ENCODE data around the gene TASOR2.

The TASOR2 gene

GRCh38 chr10:5684318-5684970, at the start of gene TASOR2:
Gene TASOR2, plus strand, starts transcription at chr10:5684838. Its CDS starts 35,805 bp downstream, at chr10:5720643.
- in situ Hi-C loops (cut with MboI; ENCODE audit: low pct_unique_long_range_greater_than_20kb, low sequenced_read_pairs, unreplicated experiment): no loop called here
- TF ChIP-seq CTCF (IDR thresholded peaks at IDR 0.05; ENCODE audit: extremely low read depth, insufficient read depth, missing control alignments): no peak
- DNase-seq (ENCODE audit: low spot score): peak; percentile 96

GRCh38 chr10:5634918-5635317, 49.7 kb upstream of the TASOR2 start:
- no peak for DNase-seq (ENCODE audit: low spot score)
- in situ Hi-C loops (cut with MboI; ENCODE audit: low pct_unique_long_range_greater_than_20kb, low sequenced_read_pairs, unreplicated experiment): no loop called here
- no peak for TF ChIP-seq CTCF (IDR thresholded peaks at IDR 0.05; ENCODE audit: extremely low read depth, insufficient read depth, missing control alignments)

- no peak for DNase-seq (ENCODE audit: low spot score)
- TF ChIP-seq CTCF (IDR thresholded peaks at IDR 0.05; ENCODE audit: extremely low read depth, insufficient read depth, missing control alignments): no peak
- in situ Hi-C loops (cut with MboI; ENCODE audit: low pct_unique_long_range_greater_than_20kb, low sequenced_read_pairs, unreplicated experiment): no loop called here
Measured at GRCh38 chr10:5638494-5638893, 46.1 kb upstream of the TASOR2 start.

GRCh38 chr10:5639066-5639465, 45.6 kb upstream of the TASOR2 start:
- DNase-seq (ENCODE audit: low spot score): no peak
- no peak for TF ChIP-seq CTCF (IDR thresholded peaks at IDR 0.05; ENCODE audit: extremely low read depth, insufficient read depth, missing control alignments)
- in situ Hi-C loops (cut with MboI; ENCODE audit: low pct_unique_long_range_greater_than_20kb, low sequenced_read_pairs, unreplicated experiment): no loop called here

GRCh38 chr10:5640036-5640435, 44.6 kb upstream of the TASOR2 start:
- TF ChIP-seq CTCF (IDR thresholded peaks at IDR 0.05; ENCODE audit: extremely low read depth, insufficient read depth, missing control alignments): no peak
- no peak for DNase-seq (ENCODE audit: low spot score)
- in situ Hi-C loops (cut with MboI; ENCODE audit: low pct_unique_long_range_greater_than_20kb, low sequenced_read_pairs, unreplicated experiment): no loop called here

- no peak for TF ChIP-seq CTCF (IDR thresholded peaks at IDR 0.05; ENCODE audit: extremely low read depth, insufficient read depth, missing control alignments)
- DNase-seq (ENCODE audit: low spot score): no peak
- in situ Hi-C loops (cut with MboI; ENCODE audit: low pct_unique_long_range_greater_than_20kb, low sequenced_read_pairs, unreplicated experiment): no loop called here
Measured at GRCh38 chr10:5640501-5640900, 44.1 kb upstream of the TASOR2 start.

Data from GM13977 (cell line).